ENCODE measurements around the gene PLXND1.

DNA sequence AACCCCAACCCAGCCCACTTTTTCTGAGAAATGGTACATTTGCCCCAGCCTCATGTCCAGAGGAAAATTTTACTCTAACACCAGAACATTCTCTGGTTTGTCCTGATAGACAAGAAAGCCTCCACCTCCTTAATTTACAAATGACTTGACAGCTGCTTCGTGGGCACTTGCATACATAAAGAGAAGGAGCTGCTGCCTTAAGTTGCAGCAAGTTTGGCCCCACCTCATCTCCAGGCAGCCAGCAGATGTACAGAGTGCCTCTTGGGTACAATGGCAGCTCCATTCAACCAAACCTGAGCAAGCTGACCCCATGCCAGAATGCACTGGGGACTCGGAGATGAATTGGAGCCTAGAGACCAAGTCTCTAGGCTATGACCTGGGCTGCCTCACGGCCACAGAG, 69.7 kb downstream of the PLXND1 start:
- TF ChIP-seq, protein P1, sequence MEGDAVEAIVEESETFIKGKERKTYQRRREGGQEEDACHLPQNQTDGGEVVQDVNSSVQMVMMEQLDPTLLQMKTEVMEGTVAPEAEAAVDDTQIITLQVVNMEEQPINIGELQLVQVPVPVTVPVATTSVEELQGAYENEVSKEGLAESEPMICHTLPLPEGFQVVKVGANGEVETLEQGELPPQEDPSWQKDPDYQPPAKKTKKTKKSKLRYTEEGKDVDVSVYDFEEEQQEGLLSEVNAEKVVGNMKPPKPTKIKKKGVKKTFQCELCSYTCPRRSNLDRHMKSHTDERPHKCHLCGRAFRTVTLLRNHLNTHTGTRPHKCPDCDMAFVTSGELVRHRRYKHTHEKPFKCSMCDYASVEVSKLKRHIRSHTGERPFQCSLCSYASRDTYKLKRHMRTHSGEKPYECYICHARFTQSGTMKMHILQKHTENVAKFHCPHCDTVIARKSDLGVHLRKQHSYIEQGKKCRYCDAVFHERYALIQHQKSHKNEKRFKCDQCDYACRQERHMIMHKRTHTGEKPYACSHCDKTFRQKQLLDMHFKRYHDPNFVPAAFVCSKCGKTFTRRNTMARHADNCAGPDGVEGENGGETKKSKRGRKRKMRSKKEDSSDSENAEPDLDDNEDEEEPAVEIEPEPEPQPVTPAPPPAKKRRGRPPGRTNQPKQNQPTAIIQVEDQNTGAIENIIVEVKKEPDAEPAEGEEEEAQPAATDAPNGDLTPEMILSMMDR (IDR thresholded peaks at IDR 0.05): no peak
- TF ChIP-seq EP300 (IDR thresholded peaks at IDR 0.05) (no peak), POLR2A (IDR thresholded peaks at IDR 0.05; ENCODE audit: low read depth) (no peak), POLR2AphosphoS5 (IDR thresholded peaks at IDR 0.05) (no peak)
